HG03575 (cell line): ENCODE measurements around the gene PPP4R2.
"Not testable (repeated sequence)": the region's sequence is repeated elsewhere in the genome, so short reads cannot be mapped to it uniquely, and the experiment has no call there.

ENCODE experiments used
- ATAC-seq: cut with Tn5 transposase; IDR thresholded peaks from one replicate; pipeline ENCODE4 v1.9.1; 2021; ENCODE audit not compliant: unreplicated experiment, insufficient number of reproducible peaks, low FRiP score; ENCODE audit errors: extremely low read depth

The PPP4R2 gene

GRCh38 chr3:72973786-72974185, 22.8 kb upstream of the PPP4R2 start:
- ATAC-seq = no peak

GRCh38 chr3:72974956-72975355, 21.7 kb upstream of the PPP4R2 start:
- ATAC-seq = no peak

- ATAC-seq = no peak
Observed at GRCh38 chr3:72976281-72976741, 20.3 kb upstream of the PPP4R2 start.

- ATAC-seq = no peak
Observed at GRCh38 chr3:72977060-72977808, 19.4 kb upstream of the PPP4R2 start.

- ATAC-seq = no peak
Observed at GRCh38 chr3:72982609-72983366, 13.8 kb upstream of the PPP4R2 start.

GRCh38 chr3:72985576-72985975, 11.0 kb upstream of the PPP4R2 start:
- ATAC-seq = no peak

GRCh38 chr3:72990701-72991395, 5.8 kb upstream of the PPP4R2 start:
- no peak for ATAC-seq

GRCh38 chr3:72991522-72991921, 5.1 kb upstream of the PPP4R2 start:
- no peak for ATAC-seq

- no peak for ATAC-seq
Observed at GRCh38 chr3:72993391-72993790, 3.2 kb upstream of the PPP4R2 start.

- no peak for ATAC-seq
Observed at GRCh38 chr3:72995337-72995736, 1.3 kb upstream of the PPP4R2 start.

GRCh38 chr3:72996121-72996472, 514 bp upstream of the PPP4R2 start:
- no peak for ATAC-seq

GRCh38 chr3:72997421-72997961, 880 bp downstream of the PPP4R2 start:
- no peak for ATAC-seq

GRCh38 chr3:72998466-72998865, 1.9 kb downstream of the PPP4R2 start:
- no peak for ATAC-seq

- ATAC-seq = no peak
Observed at GRCh38 chr3:72999951-73000350, 3.3 kb downstream of the PPP4R2 start.

GRCh38 chr3:73003050-73003449, 6.4 kb downstream of the PPP4R2 start:
- ATAC-seq = not testable (repeated sequence)

- ATAC-seq = no peak
Observed at GRCh38 chr3:73004316-73004715, 7.7 kb downstream of the PPP4R2 start.

GRCh38 chr3:73007992-73008712, 11.5 kb downstream of the PPP4R2 start:
- no peak for ATAC-seq

GRCh38 chr3:73009008-73009407, 12.4 kb downstream of the PPP4R2 start:
- ATAC-seq = no peak

GRCh38 chr3:73009750-73010149, 13.1 kb downstream of the PPP4R2 start:
- ATAC-seq = no peak
